DMS53 treated with DMSO at 0.1 percent for 48 hours (cell line): ENCODE results near the gene SACM1L.

Experiments used
- DNase-seq: peaks from one replicate; lab custom pipeline; 2025; ENCODE audit not compliant: unreplicated experiment; lab: John Stamatoyannopoulos, UW

Gene SACM1L

GRCh38 chr3:45762647-45763302 is 73.6 kb downstream of the SACM1L start:
- DNase-seq, result no peak

DNA sequence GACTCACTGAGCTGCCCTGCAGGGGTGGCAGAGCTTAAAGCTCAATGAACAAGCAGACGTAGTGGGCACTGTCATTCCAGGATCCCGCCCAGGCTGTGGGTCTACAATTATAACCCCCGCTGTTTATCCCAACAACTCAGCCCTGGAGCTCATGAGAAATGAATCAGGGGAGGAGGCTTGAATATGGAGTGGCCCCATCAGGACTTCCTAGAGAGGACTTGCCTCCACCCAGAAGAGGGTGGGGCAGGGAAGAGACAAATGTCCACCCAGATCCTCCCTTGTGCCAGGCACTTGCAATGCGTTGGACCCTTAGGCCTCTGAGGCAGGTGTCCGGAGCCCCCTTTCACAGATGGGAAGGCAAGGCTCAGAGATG is 74.1 kb downstream of the SACM1L start:
- no peak for DNase-seq

GRCh38 chr3:45765266-45765851 is 76.2 kb downstream of the SACM1L start:
- no peak for DNase-seq

- DNase-seq, result no peak
Observed at GRCh38 chr3:45765958-45766357, 76.8 kb downstream of the SACM1L start.

GRCh38 chr3:45771166-45771775 is 82.1 kb downstream of the SACM1L start:
- no peak for DNase-seq

- DNase-seq, result no peak
Observed at GRCh38 chr3:45771831-45772230, 82.6 kb downstream of the SACM1L start.

DNA sequence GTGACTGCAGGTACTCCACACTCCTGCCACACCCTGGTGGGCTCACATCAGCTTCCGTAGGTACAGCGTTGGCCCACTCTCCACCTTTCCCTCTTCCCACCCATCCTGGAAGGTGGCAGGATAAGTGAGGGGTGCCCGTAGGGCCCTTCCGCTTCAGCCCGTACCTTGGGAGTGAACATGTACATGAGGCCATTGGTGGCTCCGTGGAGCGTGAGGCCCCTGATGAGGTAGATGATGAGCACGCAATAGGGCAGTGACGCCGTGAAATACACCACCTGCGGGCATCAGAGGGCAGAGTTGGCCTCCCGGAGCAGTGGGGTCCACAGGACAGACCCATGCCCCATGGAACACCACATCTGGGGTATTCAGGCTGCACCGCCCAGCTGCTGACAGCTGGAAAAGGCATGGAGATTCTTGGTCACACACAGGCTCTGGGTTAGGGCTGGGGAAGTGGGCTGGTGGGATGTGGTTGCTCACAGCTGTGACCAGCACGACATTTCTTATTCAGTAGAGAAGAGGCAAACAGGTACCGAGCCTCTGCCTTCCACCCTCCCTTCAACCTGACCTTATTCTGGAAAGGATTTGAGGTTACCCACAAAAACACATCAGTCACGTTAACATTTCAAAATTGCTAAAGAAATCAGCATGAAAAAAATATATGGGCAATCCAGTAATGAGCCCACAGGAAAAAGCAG is 83.3 kb downstream of the SACM1L start:
- no peak for DNase-seq

DNA sequence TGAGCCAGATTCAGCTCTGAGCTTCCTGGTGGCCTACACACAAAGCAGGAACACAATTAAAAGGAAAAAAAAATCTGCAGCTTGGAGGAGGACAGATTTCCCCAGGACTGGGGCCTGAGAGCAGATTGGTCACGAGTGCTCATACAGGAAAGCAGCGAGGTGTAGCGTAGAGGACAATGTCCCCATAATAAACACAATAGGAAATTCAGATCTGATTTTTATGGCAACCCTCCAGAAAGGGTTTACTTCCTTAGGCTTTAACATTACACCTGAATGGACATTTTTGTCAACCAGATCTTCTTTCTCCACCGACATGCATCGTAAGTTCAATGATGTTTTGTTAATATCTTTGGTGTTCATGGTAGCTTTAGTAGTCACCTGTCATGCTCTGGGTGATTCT is 83.9 kb downstream of the SACM1L start:
- no peak for DNase-seq

DNA sequence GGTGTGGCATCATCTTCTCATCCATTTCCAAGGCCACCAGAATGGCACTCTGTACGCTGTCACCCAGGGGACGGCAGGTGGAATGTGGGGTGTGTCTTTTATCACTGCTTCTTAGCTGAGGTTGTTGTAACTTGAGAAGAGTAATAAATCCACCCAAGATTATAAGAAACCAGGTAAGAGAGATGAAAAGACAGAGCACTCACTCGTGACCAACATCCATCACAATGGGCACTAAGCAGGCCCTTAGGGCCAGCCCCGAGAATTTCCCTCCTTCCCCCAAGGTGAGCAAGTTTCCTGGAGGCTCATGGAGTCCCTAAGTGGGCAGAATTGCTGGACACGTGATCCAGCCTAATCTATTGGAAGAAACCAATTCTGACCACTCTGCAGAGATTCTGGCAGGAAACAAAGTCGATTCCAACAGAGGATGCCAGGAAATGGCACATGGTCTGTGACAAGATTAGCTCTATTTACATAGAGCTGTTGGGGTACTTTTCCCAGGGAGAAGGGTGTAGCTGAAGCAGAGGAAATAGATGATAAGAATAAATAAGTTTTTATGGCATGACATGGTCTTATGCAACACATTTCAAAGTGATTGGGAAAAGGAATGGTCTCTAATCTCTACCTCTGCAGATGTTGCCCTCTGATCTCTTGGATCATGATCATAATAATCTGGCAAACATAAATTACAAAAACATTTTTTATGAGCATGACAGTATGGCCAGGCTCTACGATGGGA is 84.7 kb downstream of the SACM1L start:
- DNase-seq, result no peak

GRCh38 chr3:45774581-45775521 is 85.7 kb downstream of the SACM1L start:
- no peak for DNase-seq

DNA sequence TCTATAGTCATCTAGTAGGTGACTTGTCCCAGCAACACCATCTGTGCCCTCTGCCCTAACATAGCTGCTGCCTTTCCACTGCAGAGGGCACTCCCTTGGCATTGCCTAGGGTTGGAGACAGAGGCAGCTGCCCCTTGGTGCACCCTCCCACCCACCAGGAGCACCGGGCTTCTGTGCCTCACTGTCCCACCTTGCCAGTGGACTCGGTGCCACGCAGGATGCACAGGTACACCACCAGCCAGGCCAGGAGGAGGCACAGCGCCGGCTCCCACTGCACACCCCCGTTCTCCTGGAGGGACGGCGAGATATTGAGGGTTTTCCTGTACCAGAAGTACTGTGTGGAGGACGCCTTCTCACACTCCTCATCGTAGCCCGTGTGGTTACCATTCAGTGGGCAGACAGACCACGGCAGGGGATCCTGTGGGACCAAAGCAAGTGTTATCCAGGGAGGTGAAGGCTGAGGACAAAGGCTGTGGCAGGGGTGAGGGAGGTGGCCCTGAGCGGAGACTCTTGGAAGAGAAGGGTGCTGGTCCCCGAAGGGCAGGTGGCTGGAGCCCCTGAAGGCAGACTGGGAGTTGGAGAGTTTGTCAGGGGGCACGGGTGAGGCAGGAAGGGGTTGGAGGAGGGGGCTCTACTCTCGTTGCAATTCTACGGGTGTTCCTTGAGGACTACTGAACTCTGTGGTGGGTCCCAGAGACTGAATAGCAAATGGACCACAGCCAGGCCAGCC is 86.5 kb downstream of the SACM1L start:
- DNase-seq, result no peak

GRCh38 chr3:45776301-45776595 is 87.1 kb downstream of the SACM1L start:
- no peak for DNase-seq

- no peak for DNase-seq
Observed at GRCh38 chr3:45776611-45777010, 87.4 kb downstream of the SACM1L start.

- DNase-seq, result no peak
Observed at GRCh38 chr3:45777111-45777745, 88.0 kb downstream of the SACM1L start.

DNA sequence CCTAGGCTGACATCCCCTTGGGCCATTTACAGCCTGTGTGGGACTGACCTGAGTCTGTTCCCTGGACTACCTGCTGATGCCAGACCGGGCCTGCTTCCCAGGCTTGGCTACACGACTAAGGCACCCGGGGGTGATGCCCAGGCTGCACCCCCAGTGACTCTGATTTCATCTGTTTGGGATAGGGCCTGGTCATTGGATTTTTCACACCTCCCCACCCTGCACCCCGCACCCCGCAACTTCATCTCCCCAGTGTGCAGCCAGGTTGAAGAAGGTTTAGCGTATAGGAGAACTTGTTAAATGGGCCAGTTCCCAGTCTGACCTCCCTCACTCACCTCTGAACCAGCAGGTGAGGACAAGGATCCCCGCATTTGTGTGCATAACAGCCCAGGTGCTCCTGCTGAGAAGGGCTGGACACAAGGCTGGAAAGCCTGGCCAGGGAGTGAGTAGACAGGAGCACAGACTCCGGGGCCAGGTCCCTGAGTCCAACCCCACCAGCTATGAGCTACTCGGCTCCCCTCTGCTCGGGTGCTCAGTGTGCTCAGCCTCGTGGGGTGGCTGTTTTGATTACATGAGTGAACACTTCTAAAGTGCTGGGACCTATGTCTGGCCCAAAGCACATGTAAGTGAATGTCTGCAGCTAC is 88.7 kb downstream of the SACM1L start:
- DNase-seq, result no peak

DNA sequence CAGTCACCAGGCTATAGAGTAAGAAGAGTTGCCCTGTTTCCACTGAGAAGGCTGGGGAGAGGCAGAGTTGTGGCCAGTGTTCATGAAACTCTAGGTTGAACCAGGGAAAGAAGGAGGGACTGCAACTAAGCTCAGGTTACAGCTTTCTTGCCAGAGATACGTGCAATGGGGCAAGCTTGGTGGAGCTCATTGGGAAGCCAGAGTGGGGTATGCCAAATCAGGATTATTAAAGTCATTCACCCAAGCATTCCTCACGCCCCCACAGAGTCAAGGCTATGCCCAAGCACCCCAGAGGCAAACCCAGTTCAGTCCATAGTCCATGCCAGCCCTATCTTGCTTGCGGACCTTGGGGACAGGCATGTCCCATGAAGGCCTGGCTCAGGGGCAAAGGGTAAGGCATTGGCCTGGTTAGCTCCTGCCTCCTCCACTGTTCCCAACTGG is 89.6 kb downstream of the SACM1L start:
- no peak for DNase-seq

GRCh38 chr3:45779746-45780735 is 90.8 kb downstream of the SACM1L start:
- DNase-seq, result no peak

- DNase-seq, result no peak
Observed at GRCh38 chr3:45781271-45781670, 92.1 kb downstream of the SACM1L start.
